ENCODE results near the gene DPP9.

DPP9 gene

GRCh38 chr19:4671185-4671851 is 52.3 kb downstream of the DPP9 start:
- H3K9ac ChIP-seq, result no peak overlapping the region
- H3K27me3 ChIP-seq (ENCODE audit: control insufficient read depth, insufficient read depth, low read length), result no peaks in the 10 kb centered on the region
- H3K9me3 ChIP-seq (ENCODE audit: control insufficient read depth, low read length), result no peaks in the 10 kb centered on the region
- no peaks in the 10 kb centered on the region for H3K36me3 ChIP-seq (ENCODE audit: control insufficient read depth, insufficient read depth, low read length)
- peak overlapping the region; percentile 19 for H3K4me3 ChIP-seq (ENCODE audit: low read depth, low read length)
- TF ChIP-seq CTCF (IDR thresholded peaks at IDR 0.05), result no peak
- peaks cover 5% of the 10 kb centered on the region for H3K4me1 ChIP-seq
- H3K79me2 ChIP-seq, result peaks cover 5% of the 10 kb centered on the region
- H2AFZ ChIP-seq, result peak overlapping the region; percentile 61
- peak overlapping the region; percentile 18 for H3K4me2 ChIP-seq (ENCODE audit: low read length)
- H3K27ac ChIP-seq, result peak overlapping the region; percentile 61

GRCh38 chr19:4669723-4670480 is 53.7 kb downstream of the DPP9 start, which contains the start of gene MYDGF:
Gene MYDGF, minus strand, starts transcription at chr19:4670342. Its CDS starts 8 bp downstream, at chr19:4670334.
- H3K9ac ChIP-seq, result peak within 1 kb of the TSS; percentile 74
- peak within 1 kb of the TSS; percentile 89 for H2AFZ ChIP-seq
- no peaks in the 10 kb centered on the region for H3K36me3 ChIP-seq (ENCODE audit: control insufficient read depth, insufficient read depth, low read length)
- peaks cover 5% of the 10 kb centered on the region for H3K4me1 ChIP-seq
- H3K79me2 ChIP-seq, result peaks cover 5% of the 10 kb centered on the region
- H3K27ac ChIP-seq, result peak within 1 kb of the TSS; percentile 50
- H3K4me3 ChIP-seq (ENCODE audit: low read depth, low read length), result peak within 1 kb of the TSS; percentile 86
- peak within 1 kb of the TSS; percentile 65 for H3K4me2 ChIP-seq (ENCODE audit: low read length)
- no peaks in the 10 kb centered on the region for H3K27me3 ChIP-seq (ENCODE audit: control insufficient read depth, insufficient read depth, low read length)
- H3K9me3 ChIP-seq (ENCODE audit: control insufficient read depth, low read length), result no peaks in the 10 kb centered on the region
- no peak for TF ChIP-seq CTCF (IDR thresholded peaks at IDR 0.05)

- H3K36me3 ChIP-seq (ENCODE audit: control insufficient read depth, insufficient read depth, low read length), result no peaks in the 10 kb centered on the region
- H3K27ac ChIP-seq, result no peak overlapping the region
- H3K9me3 ChIP-seq (ENCODE audit: control insufficient read depth, low read length), result no peaks in the 10 kb centered on the region
- no peaks in the 10 kb centered on the region for H3K27me3 ChIP-seq (ENCODE audit: control insufficient read depth, insufficient read depth, low read length)
- no peak overlapping the region for H3K9ac ChIP-seq
- H3K4me2 ChIP-seq (ENCODE audit: low read length), result no peak overlapping the region
- H3K79me2 ChIP-seq, result peaks cover 5% of the 10 kb centered on the region
- H3K4me1 ChIP-seq, result peaks cover 5% of the 10 kb centered on the region
- TF ChIP-seq CTCF (IDR thresholded peaks at IDR 0.05), result no peak
- H2AFZ ChIP-seq, result no peak overlapping the region
- no peak overlapping the region for H3K4me3 ChIP-seq (ENCODE audit: low read depth, low read length)
These were observed 59.0 kb downstream of the DPP9 start for GRCh38 chr19:4664642-4665041.

- no peak for TF ChIP-seq CTCF (IDR thresholded peaks at IDR 0.05)
- Histone ChIP-seq H3K27me3 (ENCODE audit: control insufficient read depth, insufficient read depth, low read length) (no peaks in the 10 kb centered on the region), H3K9me3 (ENCODE audit: control insufficient read depth, low read length) (no peaks in the 10 kb centered on the region), H3K79me2 (no peaks in the 10 kb centered on the region), H3K36me3 (ENCODE audit: control insufficient read depth, insufficient read depth, low read length) (no peaks in the 10 kb centered on the region), H3K4me2 (ENCODE audit: low read length) (no peak overlapping the region), H3K4me3 (ENCODE audit: low read depth, low read length) (no peak overlapping the region), H3K4me1 (no peaks in the 10 kb centered on the region), H3K9ac (no peak overlapping the region), H2AFZ (no peak overlapping the region), H3K27ac (no peak overlapping the region)
These were observed 60.8 kb downstream of the DPP9 start for GRCh38 chr19:4662812-4663211.
